HG02759 (cell line): ENCODE data around the gene DMD.

Experiments used
- ATAC-seq: cut with Tn5 transposase; IDR thresholded peaks from one replicate; pipeline ENCODE4 v1.9.1; 2021; ENCODE audit warnings: mild to moderate bottlenecking, moderate library complexity; ENCODE audit not compliant: unreplicated experiment

Gene DMD

GRCh38 chrX:31166832-31167231, 2044.5 kb downstream of the DMD start:
- no peak for ATAC-seq

DNA sequence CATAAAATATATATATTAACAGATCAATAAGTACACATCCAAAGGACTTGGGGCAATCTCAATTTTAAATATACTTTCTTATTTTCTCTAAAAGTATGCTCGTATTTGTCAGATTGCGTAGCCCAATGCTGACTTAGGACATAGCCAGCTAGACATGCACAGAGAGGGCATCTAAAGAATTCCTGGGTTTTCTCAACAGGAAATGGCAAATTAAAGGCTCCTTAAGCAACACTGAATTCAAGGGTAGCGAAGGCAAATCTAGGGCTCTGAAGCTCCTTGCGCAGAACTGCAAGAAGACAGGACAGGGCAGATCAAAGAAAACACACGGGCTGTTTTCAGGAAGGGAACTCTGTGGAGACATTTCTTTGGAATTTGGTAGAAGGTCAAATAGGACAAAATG, 2044.9 kb downstream of the DMD start:
- no peak for ATAC-seq

GRCh38 chrX:31165241-31166035, 2045.9 kb downstream of the DMD start:
- ATAC-seq, result no peak

GRCh38 chrX:31154946-31155345, 2056.4 kb downstream of the DMD start:
- no peak for ATAC-seq

- ATAC-seq, result no peak
These were observed 2057.8 kb downstream of the DMD start for GRCh38 chrX:31153475-31154047.

DNA sequence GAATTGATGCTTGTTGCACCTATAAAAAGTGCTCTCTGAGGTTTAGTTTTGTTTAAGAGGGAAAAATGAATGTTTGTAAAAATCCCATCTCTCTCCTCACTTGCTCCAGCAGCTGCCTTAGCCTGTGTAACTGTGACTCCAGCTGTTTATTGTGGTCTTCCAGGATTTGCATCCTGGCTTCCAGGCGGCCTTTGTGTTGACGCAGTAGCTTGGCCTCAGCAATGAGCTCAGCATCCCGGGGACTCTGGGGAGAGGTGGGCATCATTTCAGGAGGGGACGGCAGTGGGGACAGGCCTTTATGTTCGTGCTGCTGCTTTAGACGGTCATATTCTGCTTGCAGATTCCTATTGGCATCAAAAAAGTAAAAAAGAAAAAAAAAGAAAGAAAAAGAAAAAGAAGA, 2064.2 kb downstream of the DMD start:
- ATAC-seq, result no peak

DNA sequence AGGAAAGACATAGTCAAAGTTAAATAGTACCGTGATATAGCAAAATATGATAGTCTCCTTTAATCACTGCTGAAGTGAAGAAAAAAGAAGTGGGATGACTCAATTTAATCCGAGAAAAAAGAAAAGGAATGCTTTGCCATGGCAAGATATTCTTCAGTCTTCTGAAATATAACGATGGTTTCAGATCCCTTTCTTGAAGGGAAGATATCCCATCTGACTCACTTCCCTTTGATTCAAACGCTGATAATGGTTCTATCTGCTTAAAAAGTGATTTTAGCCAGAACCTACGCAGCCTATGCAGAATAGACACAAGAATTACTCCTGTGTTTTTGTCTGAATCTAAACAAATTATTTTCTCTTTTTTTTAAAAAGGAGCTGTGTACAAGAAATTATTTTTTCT, 2071.4 kb downstream of the DMD start:
- ATAC-seq, result no peak

GRCh38 chrX:31138124-31138523, 2073.2 kb downstream of the DMD start:
- ATAC-seq, result no peak

DNA sequence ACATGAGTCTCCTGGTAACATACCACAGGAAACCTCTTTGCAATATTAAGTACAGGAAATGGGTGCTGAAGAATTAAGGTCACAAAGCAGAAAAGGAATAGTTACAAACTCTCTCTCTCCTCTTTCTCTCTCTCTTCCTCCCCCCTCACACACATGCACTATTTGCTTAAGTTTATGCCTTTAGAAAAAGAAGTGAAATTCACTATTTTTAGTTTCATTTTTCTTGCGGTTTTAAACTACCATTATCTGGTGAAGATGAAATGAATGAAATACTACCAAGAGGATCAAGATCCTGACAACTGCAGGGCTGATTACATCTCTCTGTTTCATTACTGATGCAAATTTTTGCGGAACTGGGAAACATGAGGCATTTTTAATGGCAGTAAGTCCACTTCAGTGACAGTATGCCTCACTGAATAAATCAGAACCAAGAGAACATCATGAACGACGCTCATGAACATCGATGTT, 2075.2 kb downstream of the DMD start:
- ATAC-seq, result peak; percentile 90

DNA sequence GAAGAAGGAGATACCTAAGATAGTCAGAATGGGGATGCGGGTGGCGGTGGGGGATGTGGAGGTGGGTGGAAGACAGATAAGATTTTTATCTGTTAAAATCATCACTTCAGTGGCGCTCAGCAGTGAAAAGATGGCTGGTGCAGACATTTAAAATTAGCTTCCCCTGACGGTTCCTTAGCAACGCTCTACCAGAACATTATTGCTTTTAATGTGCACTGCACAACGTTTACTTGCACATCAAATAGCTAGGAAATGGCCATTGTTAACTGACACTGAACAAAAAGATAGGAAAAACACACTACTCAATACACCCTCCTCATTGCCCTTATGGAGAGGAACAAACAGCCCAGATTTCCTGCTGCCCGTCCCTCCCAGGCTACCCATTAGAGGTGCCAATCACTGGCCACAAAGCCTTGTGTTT, 2078.5 kb downstream of the DMD start:
- no peak for ATAC-seq

- ATAC-seq, result no peak
These were observed 2080.7 kb downstream of the DMD start for GRCh38 chrX:31130457-31131220.

DNA sequence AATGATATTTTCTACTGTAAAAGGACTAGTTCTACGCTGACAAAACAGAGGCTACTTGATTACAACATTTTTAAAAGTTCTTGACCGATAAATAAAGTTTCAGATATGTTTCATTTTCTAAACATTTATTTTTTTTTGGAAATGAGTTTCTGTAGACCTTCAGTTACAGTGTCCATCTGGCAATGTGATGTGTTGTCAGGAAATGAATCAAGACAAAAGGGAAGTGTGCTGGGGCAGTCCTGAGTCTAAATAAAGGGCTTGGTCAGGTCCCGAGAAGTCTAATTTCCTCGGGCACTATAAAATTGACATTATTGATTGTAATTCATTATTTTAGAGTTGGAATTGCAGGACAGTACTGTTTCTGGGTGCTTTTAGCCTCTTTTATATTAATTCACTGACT, 2082.5 kb downstream of the DMD start:
- ATAC-seq, result no peak

DNA sequence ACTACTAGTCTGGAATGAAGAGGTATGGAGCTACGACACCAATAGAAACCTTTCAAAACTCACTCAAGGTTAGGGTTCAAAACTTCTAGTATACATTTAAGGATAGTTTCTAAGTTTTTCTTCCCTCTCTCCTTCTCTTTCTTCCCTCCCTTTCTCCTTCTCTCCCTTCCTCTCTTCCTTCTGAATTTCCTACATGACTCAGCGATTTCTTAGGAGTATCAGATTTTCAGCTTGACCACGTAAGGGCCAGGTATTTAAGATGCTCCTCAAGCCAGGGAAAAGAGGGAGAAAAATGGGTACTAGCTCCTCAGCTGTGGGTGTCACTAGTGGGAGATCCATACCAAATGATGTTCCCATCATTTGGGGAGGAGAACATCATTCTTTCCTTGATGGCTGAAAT, 2083.6 kb downstream of the DMD start:
- no peak for ATAC-seq

GRCh38 chrX:31126205-31126604, 2085.1 kb downstream of the DMD start:
- ATAC-seq, result no peak

DNA sequence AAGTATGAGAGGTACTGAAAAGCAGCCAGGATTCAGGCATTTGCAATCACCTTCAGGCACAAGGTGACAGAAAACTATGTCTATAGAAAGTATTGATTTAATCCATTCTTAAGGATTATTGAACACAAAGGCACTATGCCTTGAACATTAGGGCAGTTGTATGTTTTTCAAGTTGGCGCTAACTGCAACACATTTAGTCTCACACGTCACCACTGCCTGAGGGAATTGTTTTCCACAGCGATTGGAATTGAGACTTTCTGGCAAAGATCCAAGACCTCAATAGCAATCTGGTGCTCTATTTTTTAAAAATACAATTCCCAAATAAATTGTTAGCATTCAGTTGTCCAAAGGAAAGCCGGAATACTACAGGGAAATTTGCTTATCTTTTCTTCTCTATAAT, 2086.8 kb downstream of the DMD start:
- no peak for ATAC-seq

GRCh38 chrX:31123335-31123734, 2088.0 kb downstream of the DMD start:
- ATAC-seq, result no peak

DNA sequence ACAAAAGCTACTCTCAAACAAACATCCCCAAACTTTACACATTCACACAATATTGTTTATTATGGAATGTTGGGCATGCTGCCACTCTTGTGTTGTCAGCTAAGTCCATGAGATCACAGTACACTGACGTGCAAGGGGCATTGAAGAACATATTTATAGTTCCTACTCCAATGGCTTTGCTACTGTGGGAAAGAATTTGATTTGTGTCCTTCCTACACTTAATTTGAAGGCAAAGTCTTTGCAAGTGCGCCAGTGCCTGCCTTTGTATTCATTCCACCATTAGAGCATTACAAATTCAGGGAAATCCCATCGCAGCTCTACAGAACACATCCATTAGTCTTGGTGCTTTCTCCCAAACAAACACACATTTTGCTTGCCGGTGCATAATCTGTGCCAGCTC, 2094.1 kb downstream of the DMD start:
- no peak for ATAC-seq

DNA sequence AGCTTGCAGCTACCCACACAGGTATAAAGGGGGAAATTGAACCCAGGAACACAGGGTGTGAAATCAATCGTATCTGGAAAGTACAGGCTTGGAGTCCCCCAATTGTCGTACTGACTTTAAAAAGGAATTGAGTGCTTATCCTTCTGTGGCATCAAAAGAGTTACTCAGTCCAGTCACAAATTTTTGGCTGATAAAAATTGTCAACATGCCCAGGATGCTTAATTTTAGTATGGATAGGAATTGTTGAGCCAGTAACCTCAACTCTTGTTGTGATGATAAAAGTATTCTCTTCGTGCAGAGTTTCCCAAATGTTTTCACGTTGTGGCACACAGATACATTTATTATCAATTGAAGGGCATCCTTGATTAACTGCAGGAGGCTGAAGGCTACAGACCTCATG, 2096.0 kb downstream of the DMD start:
- ATAC-seq, result no peak

GRCh38 chrX:31114858-31115257, 2096.5 kb downstream of the DMD start:
- ATAC-seq, result no peak

DNA sequence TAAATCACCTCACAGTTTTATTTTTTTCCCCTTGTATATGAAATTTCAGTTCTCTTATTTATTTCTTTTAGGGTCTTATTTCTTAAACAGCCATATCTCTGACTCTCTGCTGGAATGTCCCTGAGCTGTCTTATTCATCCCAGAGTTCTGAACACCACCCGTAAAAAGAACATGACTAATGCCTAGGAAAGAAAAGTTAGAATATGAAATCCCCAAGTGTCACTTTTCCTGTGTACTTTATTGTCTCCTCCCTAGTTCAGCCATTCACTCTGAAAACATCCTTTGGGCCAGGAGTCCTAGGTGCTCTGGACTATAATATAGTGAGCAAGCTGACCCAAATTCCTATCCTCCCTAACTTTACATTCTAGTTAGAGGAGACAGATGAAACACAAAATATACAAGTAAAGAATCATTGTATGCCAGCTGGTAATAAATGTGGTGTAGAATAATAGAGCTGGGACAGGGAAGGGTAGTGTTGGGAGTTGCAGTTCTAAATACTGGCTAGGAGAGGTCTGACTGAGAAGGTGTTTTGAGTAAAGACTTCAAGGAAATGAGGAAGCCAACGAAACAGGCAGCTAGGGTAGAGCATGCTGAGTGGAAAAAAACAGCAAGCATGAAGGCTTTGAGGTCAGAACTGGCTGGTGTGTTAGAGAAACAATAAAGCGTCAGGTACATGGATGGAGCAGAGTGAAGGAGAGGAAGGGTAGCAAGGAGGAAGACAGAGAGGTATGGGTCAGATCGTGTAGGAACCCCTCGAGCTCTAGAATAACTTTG, 2098.9 kb downstream of the DMD start:
- no peak for ATAC-seq

DNA sequence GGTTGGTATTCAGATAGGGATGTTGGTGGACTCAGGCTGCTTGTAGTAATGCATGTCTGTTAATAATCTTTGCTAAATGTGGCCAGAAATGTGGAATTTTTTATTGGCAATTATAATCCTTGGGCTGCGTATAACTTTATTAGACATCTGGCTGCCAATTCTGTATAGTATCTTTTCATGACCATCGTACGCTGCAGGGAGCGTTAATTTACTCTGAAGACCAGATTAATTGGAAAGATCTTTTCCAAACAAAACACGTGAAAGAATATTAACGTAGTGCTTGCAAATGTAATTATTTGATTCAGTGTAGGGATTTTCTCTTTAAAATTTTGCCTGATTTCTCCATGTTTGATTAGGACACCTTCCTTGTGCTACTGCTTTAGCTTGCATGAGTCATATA, 2100.7 kb downstream of the DMD start:
- no peak for ATAC-seq
